GM10248 (cell line): ENCODE data around the gene AGER.

Experiments
- CTCF ChIA-PET: fragments of 300-600 bp; sonication (Branson Sonifier 250); formaldehyde crosslinking; extraction: SDS; loops from one replicate; lab custom pipeline; 2021; ENCODE audit warnings: antibody characterized with exemption; lab: Yijun Ruan, JAX
- POLR2A ChIA-PET: fragments of 350-650 bp; sonication (Branson Sonifier 250); formaldehyde crosslinking; extraction: SDS; loops from one replicate; lab custom pipeline; 2020; ENCODE audit warnings: antibody characterized with exemption; lab: Yijun Ruan, JAX
- DNase-seq: peaks from one replicate; pipeline ENCODE4 v3.0.0; 2012; ENCODE audit errors: extremely low spot score
- TF ChIP-seq, protein P1 (sequence below): IDR thresholded peaks from 2 replicates; pipeline ENCODE4 v1.5.1; 2012; ENCODE audit warnings: mild to moderate bottlenecking, low read depth; ENCODE audit errors: extremely low read depth, missing control alignments, control extremely low read depth

AGER gene

GRCh38 chr6:32151863-32152768 is 31.9 kb downstream of the AGER start, which contains the start of gene PRRT1:
Gene PRRT1 (minus strand): TSS chr6:32151939. CDS start chr6:32151827, 112 bp downstream.
- DNase-seq: no peak
- CTCF ChIA-PET: interaction anchor here (1.1 to 2.0 kb wide), 2 partner anchors 12 to 34 kb away, joined by 3 to 7 read pairs; no protein-coding TSS in a partner anchor
- TF ChIP-seq, protein P1, sequence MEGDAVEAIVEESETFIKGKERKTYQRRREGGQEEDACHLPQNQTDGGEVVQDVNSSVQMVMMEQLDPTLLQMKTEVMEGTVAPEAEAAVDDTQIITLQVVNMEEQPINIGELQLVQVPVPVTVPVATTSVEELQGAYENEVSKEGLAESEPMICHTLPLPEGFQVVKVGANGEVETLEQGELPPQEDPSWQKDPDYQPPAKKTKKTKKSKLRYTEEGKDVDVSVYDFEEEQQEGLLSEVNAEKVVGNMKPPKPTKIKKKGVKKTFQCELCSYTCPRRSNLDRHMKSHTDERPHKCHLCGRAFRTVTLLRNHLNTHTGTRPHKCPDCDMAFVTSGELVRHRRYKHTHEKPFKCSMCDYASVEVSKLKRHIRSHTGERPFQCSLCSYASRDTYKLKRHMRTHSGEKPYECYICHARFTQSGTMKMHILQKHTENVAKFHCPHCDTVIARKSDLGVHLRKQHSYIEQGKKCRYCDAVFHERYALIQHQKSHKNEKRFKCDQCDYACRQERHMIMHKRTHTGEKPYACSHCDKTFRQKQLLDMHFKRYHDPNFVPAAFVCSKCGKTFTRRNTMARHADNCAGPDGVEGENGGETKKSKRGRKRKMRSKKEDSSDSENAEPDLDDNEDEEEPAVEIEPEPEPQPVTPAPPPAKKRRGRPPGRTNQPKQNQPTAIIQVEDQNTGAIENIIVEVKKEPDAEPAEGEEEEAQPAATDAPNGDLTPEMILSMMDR: no peak
- POLR2A ChIA-PET: no interaction called here

GRCh38 chr6:32151181-32151862 is 32.7 kb downstream of the AGER start:
- POLR2A ChIA-PET: no interaction called here
- TF ChIP-seq, protein P1: no peak
- DNase-seq: no peak
- CTCF ChIA-PET: interaction anchor here (2.0 kb wide), 1 partner anchor 33 kb away, joined by 7 read pairs; no protein-coding TSS in a partner anchor

GRCh38 chr6:32149932-32150870 is 33.9 kb downstream of the AGER start:
- POLR2A ChIA-PET: no interaction called here
- TF ChIP-seq, protein P1: no peak
- no peak for DNase-seq
- CTCF ChIA-PET: interaction anchor here (1.2 to 2.4 kb wide), 2 partner anchors 21 to 32 kb away, joined by 3 to 9 read pairs; no protein-coding TSS in a partner anchor

GRCh38 chr6:32149092-32149755 is 34.8 kb downstream of the AGER start:
- ChIA-PET CTCF (interaction anchor here (1.2 to 2.4 kb wide), 2 partner anchors 20 to 31 kb away, joined by 3 to 9 read pairs; no protein-coding TSS in a partner anchor), POLR2A (no interaction called here)
- DNase-seq: no peak
- TF ChIP-seq, protein P1: no peak

- no peak for DNase-seq
- CTCF ChIA-PET: interaction anchor here (1.2 to 2.4 kb wide), 2 partner anchors 19 to 30 kb away, joined by 3 to 9 read pairs; no protein-coding TSS in a partner anchor
- TF ChIP-seq, protein P1: no peak
- POLR2A ChIA-PET: no interaction called here
These were observed 35.6 kb downstream of the AGER start for GRCh38 chr6:32148289-32149091.
